Left lobe of liver (tissue), 2 donors: ENCODE results near the gene MYADM. TPM values are rescaled to one million over a fixed set of nuclear protein-coding genes. Genes with fewer than 3 reads are reported as not detected.
A peak's percentile ranks its signal among the peaks of the same experiment; 100 is the strongest.
"Not testable (repeated sequence)": the region's sequence is repeated elsewhere in the genome, so short reads cannot be mapped to it uniquely, and the experiment has no call there.

ENCODE experiments used
- ATAC-seq: fragments of 200-7000 bp; cut with Tn5 transposase; one replicate; pipeline ENCODE4 v1.9.1; 2020; ENCODE audit warnings: mild to moderate bottlenecking, moderate library complexity
- DNase-seq: peaks from one replicate; pipeline ENCODE4 v3.0.0-alpha.2; 2020; ENCODE audit warnings: low spot score
- total RNA-seq: library from RNA; stranded (reverse); gene quantifications from one replicate; pipeline ENCODE4 v1.2.1, GENCODE V29; 2021
- donor health status: DM: no; HTN: no; CAD: no; lungs with moderate emphysema.
- donor health status: DM: no; HTN: yes; CAD: no.

MYADM gene
- total RNA-seq, result 15.2 TPM

GRCh38 chr19:53867225-53868090 lies at the start of gene MYADM:
TSS of gene MYADM (plus strand) at chr19:53867883. CDS start at chr19:53873530, 5,647 bp downstream.
- ATAC-seq (peak; percentile 69), DNase-seq (peak; percentile 92)

- ATAC-seq, result no peak
Measured at GRCh38 chr19:53818756-53819155, 48.9 kb upstream of the MYADM start.

GRCh38 chr19:53819861-53820260 lies 47.8 kb upstream of the MYADM start:
- DNase-seq (no peak), ATAC-seq (no peak)

More at GRCh38 chr19:53818756-53819155, 48.9 kb upstream of the MYADM start:
- DNase-seq, result no peak

GRCh38 chr19:53823380-53824120 lies 44.1 kb upstream of the MYADM start:
- DNase-seq (no peak), ATAC-seq (no peak)

- DNase-seq, result no peak
- ATAC-seq, result peak; percentile 57
Measured at GRCh38 chr19:53824134-53824611, 43.5 kb upstream of the MYADM start, which contains the start of gene NLRP12. TSS of gene NLRP12 (minus strand) at chr19:53824314. CDS start at chr19:53824174, 140 bp downstream.

- DNase-seq, result no peak
- no peak for ATAC-seq
Measured at GRCh38 chr19:53826876-53827275, 40.8 kb upstream of the MYADM start.

GRCh38 chr19:53828531-53828930 lies 39.2 kb upstream of the MYADM start:
- DNase-seq (no peak), ATAC-seq (no peak)

GRCh38 chr19:53832861-53833260 lies 34.8 kb upstream of the MYADM start:
- ATAC-seq, DNase-seq: not testable (repeated sequence)

GRCh38 chr19:53838446-53838845 lies 29.2 kb upstream of the MYADM start:
- ATAC-seq, DNase-seq: not testable (repeated sequence)

GRCh38 chr19:53840241-53840640 lies 27.4 kb upstream of the MYADM start:
- not testable (repeated sequence) for DNase-seq, ATAC-seq

- DNase-seq, ATAC-seq: not testable (repeated sequence)
Measured at GRCh38 chr19:53840914-53841313, 26.8 kb upstream of the MYADM start.

GRCh38 chr19:53844849-53845246 lies 22.8 kb upstream of the MYADM start:
- ATAC-seq, result no peak
- DNase-seq, result no peak

- ATAC-seq (no peak), DNase-seq (no peak)
Measured at GRCh38 chr19:53847555-53847954, 20.1 kb upstream of the MYADM start.

GRCh38 chr19:53849237-53849676 lies 18.4 kb upstream of the MYADM start:
- ATAC-seq (peak; percentile 44), DNase-seq (no peak)

- ATAC-seq (no peak), DNase-seq (no peak)
Measured at GRCh38 chr19:53853707-53854106, 14.0 kb upstream of the MYADM start.

- ATAC-seq (peak; percentile 74), DNase-seq (peak; percentile 65)
Measured at GRCh38 chr19:53864308-53864836, 3.3 kb upstream of the MYADM start.

GRCh38 chr19:53865523-53865917 lies 2.2 kb upstream of the MYADM start:
- ATAC-seq (no peak), DNase-seq (no peak)

GRCh38 chr19:53865918-53866864 lies 1.5 kb upstream of the MYADM start:
- DNase-seq (peak; percentile 60), ATAC-seq (no peak)

- ATAC-seq (no peak), DNase-seq (no peak)
Measured at GRCh38 chr19:53866865-53867224, 838 bp upstream of the MYADM start.
